ENCODE data around the gene MTG1. TPM values are rescaled to one million over a fixed set of nuclear protein-coding genes. Genes with fewer than 3 reads are reported as not detected.

The MTG1 gene
- polyA plus RNA-seq, 3 donors, result 13.0 to 45.8 (median 17.1) TPM

DNA sequence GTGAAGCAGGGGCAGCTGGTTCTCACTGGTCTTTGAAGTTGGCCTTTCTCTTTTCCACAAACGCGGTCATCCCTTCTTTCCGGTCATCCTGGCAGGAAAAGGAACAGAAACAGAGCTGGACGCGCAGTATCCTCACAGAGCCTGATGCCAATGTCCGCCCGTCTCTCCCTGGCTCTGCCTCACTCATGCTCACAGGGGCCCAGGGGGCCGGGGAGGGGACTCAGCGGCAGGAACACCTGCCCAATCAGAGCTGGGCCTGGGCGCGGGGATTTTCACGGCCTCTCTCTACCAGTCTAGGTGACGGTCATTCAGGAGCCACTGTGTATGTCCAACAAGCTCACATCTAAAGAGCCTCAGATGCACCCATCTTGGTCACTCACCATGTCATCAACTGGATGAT is 31.1 kb upstream of the MTG1 start:
- no peaks in the 10 kb centered on the region for H4K20me1 ChIP-seq (ENCODE audit: insufficient read depth, low read length)
- intact Hi-C loops (cut with micrococcal nuclease), result no loop called here
- no peaks in the 10 kb centered on the region for H3K27me3 ChIP-seq (ENCODE audit: control insufficient read depth in 2 of 2, insufficient read depth in 2 of 2, low read length in 2 of 2)
- DNase-seq, result no peak
- peaks cover 47 to 55% of the 10 kb centered on the region in 2 donors for H3K36me3 ChIP-seq (replicated peaks in 1 of 2; ENCODE audit: control insufficient read depth in 1 of 2, insufficient read depth in 2 of 2, low read length in 2 of 2)
- no peak overlapping the region for H3K27ac ChIP-seq (ENCODE audit: low read depth in 1 of 2, low read length in 2 of 2)
- H3K4me3 ChIP-seq (replicated peaks in 1 of 3; ENCODE audit: low read depth in 2 of 3, low read length in 3 of 3), result no peak overlapping the region
- no peak overlapping the region for H2AFZ ChIP-seq (ENCODE audit: insufficient read depth, low read depth, low read length, poor library complexity, severe bottlenecking)
- peaks cover 0 to 1% (median 0%) of the 10 kb centered on the region in 7 donors for H3K9me3 Mint-ChIP-seq
- no peaks in the 10 kb centered on the region for H3K4me1 ChIP-seq (ENCODE audit: control insufficient read depth in 1 of 2, insufficient read depth in 2 of 2, low read length in 2 of 2)
- H3K27ac Mint-ChIP-seq, result peak overlapping the region in 1 of 7 donors; percentile 38
- no peak overlapping the region for H3K9ac ChIP-seq (ENCODE audit: insufficient read depth, low read length, poor library complexity, severe bottlenecking)
- no peaks in the 10 kb centered on the region for H3K79me2 ChIP-seq (ENCODE audit: insufficient read depth, low read length)
- no peak overlapping the region for H3K4me2 ChIP-seq (replicated peaks; ENCODE audit: extremely low read depth, low read length, poor library complexity, severe bottlenecking)
- H3K4me3 Mint-ChIP-seq, result no peak overlapping the region
- TF ChIP-seq, protein P1, sequence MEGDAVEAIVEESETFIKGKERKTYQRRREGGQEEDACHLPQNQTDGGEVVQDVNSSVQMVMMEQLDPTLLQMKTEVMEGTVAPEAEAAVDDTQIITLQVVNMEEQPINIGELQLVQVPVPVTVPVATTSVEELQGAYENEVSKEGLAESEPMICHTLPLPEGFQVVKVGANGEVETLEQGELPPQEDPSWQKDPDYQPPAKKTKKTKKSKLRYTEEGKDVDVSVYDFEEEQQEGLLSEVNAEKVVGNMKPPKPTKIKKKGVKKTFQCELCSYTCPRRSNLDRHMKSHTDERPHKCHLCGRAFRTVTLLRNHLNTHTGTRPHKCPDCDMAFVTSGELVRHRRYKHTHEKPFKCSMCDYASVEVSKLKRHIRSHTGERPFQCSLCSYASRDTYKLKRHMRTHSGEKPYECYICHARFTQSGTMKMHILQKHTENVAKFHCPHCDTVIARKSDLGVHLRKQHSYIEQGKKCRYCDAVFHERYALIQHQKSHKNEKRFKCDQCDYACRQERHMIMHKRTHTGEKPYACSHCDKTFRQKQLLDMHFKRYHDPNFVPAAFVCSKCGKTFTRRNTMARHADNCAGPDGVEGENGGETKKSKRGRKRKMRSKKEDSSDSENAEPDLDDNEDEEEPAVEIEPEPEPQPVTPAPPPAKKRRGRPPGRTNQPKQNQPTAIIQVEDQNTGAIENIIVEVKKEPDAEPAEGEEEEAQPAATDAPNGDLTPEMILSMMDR (IDR thresholded peaks at IDR 0.05), result no peak
- H3K9me3 ChIP-seq (replicated peaks in 1 of 2; ENCODE audit: control insufficient read depth in 1 of 2, insufficient read depth in 1 of 2, low read length in 2 of 2), result no peaks in the 10 kb centered on the region
- H3K27me3 Mint-ChIP-seq (ENCODE audit: low read depth in 3 of 3), result peaks cover 0 to 2% (median 0%) of the 10 kb centered on the region in 3 donors
- 98% methylated on average over 10 of the region's 13 CpGs for WGBS (ENCODE audit: insufficient coverage)
- H3K4me1 Mint-ChIP-seq, result no peaks in the 10 kb centered on the region
- peaks cover 46 to 56% of the 10 kb centered on the region in 2 donors for H3K36me3 Mint-ChIP-seq

GRCh38 chr10:133364645-133365431 is 29.1 kb upstream of the MTG1 start:
- Mint-ChIP-seq H3K36me3 (peaks cover 61 to 74% of the 10 kb centered on the region in 2 donors), H3K4me3 (no peak overlapping the region), H3K27ac (peak overlapping the region in 1 of 7 donors; percentile 3), H3K4me1 (no peaks in the 10 kb centered on the region), H3K27me3 (ENCODE audit: low read depth in 3 of 3) (peaks cover 0 to 2% (median 0%) of the 10 kb centered on the region in 3 donors), H3K9me3 (no peaks in the 10 kb centered on the region)
- Histone ChIP-seq H3K4me1 (ENCODE audit: control insufficient read depth in 1 of 2, insufficient read depth in 2 of 2, low read length in 2 of 2) (no peaks in the 10 kb centered on the region), H3K4me2 (replicated peaks; ENCODE audit: extremely low read depth, low read length, poor library complexity, severe bottlenecking) (no peak overlapping the region), H4K20me1 (ENCODE audit: insufficient read depth, low read length) (no peaks in the 10 kb centered on the region), H3K36me3 (replicated peaks in 1 of 2; ENCODE audit: control insufficient read depth in 1 of 2, insufficient read depth in 2 of 2, low read length in 2 of 2) (peaks cover 64 to 75% of the 10 kb centered on the region in 2 donors), H3K9me3 (replicated peaks in 1 of 2; ENCODE audit: control insufficient read depth in 1 of 2, insufficient read depth in 1 of 2, low read length in 2 of 2) (no peaks in the 10 kb centered on the region), H3K9ac (ENCODE audit: insufficient read depth, low read length, poor library complexity, severe bottlenecking) (no peak overlapping the region), H3K27ac (ENCODE audit: low read depth in 1 of 2, low read length in 2 of 2) (no peak overlapping the region), H3K79me2 (ENCODE audit: insufficient read depth, low read length) (no peaks in the 10 kb centered on the region), H3K27me3 (ENCODE audit: control insufficient read depth in 2 of 2, insufficient read depth in 2 of 2, low read length in 2 of 2) (no peaks in the 10 kb centered on the region), H2AFZ (ENCODE audit: insufficient read depth, low read depth, low read length, poor library complexity, severe bottlenecking) (no peak overlapping the region), H3K4me3 (replicated peaks in 1 of 3; ENCODE audit: low read depth in 2 of 3, low read length in 3 of 3) (no peak overlapping the region)
- TF ChIP-seq, protein P1 (IDR thresholded peaks at IDR 0.05), result no peak
- intact Hi-C loops (cut with micrococcal nuclease), result no loop called here
- WGBS (ENCODE audit: insufficient coverage), result 95% methylated on average over 27 of the region's 29 CpGs
- no peak for DNase-seq

Data from CD14-positive monocyte (primary cell).